Posterior cingulate gyrus (tissue), 11 donors: ENCODE results near the gene ZBTB20.

Experiments
- DNase-seq, 10 donors: peaks; one replicate each; pipeline versions ENCODE4 v3.0.0 to v3.0.0-alpha.2; 2020 to 2021; ENCODE audit warnings: mixed read lengths in 3 of 10
- intact Hi-C: fragments of 100-400 bp; cut with DNase I; formaldehyde crosslinking; loops from one replicate; pipeline ENCODE4 v1.15.1; 2023

The ZBTB20 gene

GRCh38 chr3:114803042-114803695 is 343.9 kb downstream of the ZBTB20 start:
- DNase-seq, result no peak
- intact Hi-C loops, result no loop called here

- DNase-seq, result no peak
- intact Hi-C loops, result no loop called here
These were observed 346.6 kb downstream of the ZBTB20 start for GRCh38 chr3:114800272-114801031.

- intact Hi-C loops, result no loop called here
- no peak for DNase-seq
These were observed 347.3 kb downstream of the ZBTB20 start for GRCh38 chr3:114799816-114800215.

- intact Hi-C loops, result no loop called here
These were observed 350.3 kb downstream of the ZBTB20 start for GRCh38 chr3:114796796-114797195.

GRCh38 chr3:114794894-114795630 is 352.0 kb downstream of the ZBTB20 start:
- intact Hi-C loops, result no loop called here
- no peak for DNase-seq

More at GRCh38 chr3:114796796-114797195, 350.3 kb downstream of the ZBTB20 start:
- no peak for DNase-seq

- DNase-seq, result no peak
- intact Hi-C loops, result no loop called here
These were observed 354.7 kb downstream of the ZBTB20 start for GRCh38 chr3:114792159-114792918.

DNA sequence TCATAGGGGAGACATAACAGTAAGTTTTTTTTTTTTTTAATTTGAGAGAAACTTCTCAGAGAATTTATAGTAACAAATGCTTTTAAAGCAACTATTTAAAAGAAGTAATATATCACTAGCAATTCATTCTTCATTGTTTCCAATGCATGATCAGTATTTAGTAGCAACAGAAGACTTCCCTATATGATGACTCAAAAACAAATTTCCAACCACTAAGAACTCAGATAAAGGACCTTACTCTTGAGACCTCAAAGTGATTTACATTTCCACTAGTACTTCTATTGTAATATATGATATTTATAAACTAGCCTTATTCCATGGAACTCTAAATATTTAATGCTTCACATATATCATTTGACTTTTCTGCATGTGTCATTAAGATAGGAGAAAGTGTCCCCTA is 356.3 kb downstream of the ZBTB20 start:
- no peak for DNase-seq
- intact Hi-C loops, result no loop called here

- DNase-seq, result no peak
- intact Hi-C loops, result no loop called here
These were observed 357.3 kb downstream of the ZBTB20 start for GRCh38 chr3:114789803-114790202.

DNA sequence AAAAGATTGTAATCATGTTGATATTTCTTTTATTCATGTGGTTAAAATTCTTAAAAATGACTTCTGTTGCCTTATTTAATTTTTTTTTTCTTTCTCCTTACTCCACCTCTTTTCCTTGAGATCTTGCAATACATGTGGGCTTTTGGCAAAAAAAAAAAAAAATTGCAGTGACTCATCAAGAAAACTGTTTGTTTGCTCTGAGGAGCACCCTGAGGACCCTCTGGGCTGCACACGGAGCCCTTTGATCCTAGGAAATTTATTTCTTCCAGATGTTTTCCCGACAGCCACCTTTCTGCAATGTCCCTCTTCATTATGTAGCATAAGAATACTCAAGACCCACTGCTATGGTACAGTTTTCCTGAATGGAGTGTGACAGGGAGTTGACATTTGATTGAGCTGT is 371.7 kb downstream of the ZBTB20 start:
- intact Hi-C loops, result no loop called here
- no peak for DNase-seq

GRCh38 chr3:114770874-114771273 is 376.2 kb downstream of the ZBTB20 start:
- no peak for DNase-seq
- intact Hi-C loops, result no loop called here

GRCh38 chr3:114764056-114764492 is 383.0 kb downstream of the ZBTB20 start:
- no peak for DNase-seq

DNA sequence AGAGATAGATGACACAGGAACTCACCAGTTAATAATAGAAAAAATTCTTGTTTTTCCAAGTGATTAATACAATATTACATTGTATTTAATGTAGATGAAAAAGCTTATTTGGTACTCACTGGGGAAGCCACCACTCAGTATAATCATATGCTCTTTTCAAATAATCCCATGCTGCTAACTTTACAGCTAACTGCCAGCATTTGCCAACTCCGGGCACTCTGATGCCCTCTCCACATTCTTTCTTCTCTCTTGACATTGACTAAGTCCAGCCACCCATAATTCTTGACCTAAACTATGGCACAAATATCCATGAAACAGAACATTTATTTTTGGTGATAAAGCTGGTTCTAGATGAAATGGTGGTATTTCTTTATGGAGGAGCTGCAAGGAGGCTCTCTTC is 384.9 kb downstream of the ZBTB20 start:
- intact Hi-C loops, result no loop called here
- no peak for DNase-seq

More at GRCh38 chr3:114764056-114764492, 383.0 kb downstream of the ZBTB20 start:
- intact Hi-C loops, result no loop called here

GRCh38 chr3:114760679-114761078 is 386.4 kb downstream of the ZBTB20 start:
- DNase-seq, result no peak

DNA sequence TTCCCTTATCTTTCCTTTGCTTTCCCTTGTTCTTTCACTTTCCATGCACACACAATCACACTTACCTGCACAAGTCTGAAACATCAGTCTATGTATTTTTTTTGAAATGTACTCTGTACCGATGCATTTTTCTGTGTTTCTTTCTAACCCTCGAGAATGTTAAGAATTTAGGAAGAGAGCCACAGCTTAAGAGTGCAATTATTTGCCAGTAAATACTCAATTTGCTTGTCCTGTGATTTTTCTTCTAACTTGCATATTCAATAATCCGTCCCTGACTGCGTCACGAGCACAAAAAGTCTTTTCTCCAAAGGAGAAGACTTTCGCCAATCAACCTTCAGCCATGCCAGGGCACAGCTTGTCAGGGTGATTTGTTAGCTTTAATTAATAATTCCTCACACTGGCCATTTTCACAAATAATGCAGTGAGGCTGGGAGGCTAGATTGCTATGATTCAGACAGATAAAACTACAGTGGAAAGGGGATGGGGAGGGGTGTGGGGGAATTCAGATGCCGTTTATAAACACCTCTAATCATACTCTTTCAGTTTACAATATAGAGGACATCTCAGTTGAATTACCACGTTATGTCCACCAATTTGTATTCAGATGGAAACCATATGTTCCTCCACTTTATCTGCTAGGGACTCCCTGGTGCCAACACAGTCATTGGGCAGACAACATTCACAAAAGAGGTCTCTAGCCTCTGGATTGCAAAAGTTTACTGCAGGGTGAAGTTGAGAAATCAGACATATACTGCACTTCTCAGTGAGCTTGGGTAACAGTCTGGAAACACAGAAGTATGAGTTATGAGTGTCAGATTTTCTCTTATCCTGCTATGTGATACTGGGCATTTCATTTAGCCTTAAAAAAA is 388.0 kb downstream of the ZBTB20 start:
- peak in 1 of 10 donors; percentile 11 for DNase-seq
- intact Hi-C loops, result no loop called here

More at GRCh38 chr3:114760679-114761078, 386.4 kb downstream of the ZBTB20 start:
- intact Hi-C loops, result no loop called here

DNA sequence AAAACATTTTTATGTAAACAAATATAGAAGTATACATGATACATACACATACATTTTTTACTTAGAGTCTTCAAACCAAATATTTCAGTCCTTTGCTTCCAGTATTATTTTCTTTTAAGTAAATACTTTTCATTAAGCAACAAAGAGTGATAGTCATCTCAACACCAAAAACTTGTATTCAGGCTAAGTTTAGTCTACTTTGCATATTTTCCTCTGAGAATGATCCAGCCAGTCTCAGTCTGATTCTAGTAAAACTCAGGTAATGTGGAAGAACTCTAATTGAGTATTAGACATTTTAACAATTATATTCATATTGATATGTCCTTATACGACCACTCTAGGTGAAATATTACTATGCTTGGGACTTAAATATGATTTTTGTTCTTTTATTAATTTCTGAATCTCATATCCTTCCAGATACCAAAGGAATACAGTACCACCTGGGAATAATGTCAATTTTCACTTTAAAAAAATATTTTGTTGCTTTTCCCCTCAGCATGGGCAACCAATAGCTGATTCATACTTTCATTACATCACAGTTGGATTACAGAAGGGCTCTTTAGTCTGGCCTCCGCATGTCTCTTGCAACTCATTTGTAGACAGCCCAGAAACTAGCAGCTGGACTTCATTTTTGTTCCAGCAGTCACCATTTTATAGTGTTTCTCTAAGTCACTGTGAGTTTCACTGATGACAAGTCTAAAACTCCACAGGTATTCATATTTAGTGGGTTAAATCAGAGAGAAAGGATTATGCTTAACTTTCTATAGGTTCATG is 390.4 kb downstream of the ZBTB20 start:
- DNase-seq, result no peak
- intact Hi-C loops, result no loop called here

DNA sequence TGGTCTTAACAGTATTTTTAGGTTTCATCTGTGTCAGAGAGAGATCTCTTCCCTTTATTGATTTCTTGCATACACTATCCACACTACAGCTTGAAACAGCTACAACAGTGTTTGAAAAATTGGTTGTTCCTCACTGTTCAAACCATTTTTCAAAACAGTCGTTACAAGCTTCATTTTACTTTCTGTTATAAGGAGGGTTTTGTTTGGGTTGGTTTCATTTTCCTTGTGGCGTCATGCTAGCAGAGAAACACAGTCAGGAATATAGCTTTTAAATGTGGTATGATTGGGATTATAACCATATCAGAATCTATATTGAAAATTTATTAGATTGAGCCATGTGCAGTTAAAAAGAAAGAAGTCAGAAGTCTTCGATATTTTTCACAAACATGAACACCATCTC is 400.6 kb downstream of the ZBTB20 start:
- intact Hi-C loops, result no loop called here
- DNase-seq, result no peak

DNA sequence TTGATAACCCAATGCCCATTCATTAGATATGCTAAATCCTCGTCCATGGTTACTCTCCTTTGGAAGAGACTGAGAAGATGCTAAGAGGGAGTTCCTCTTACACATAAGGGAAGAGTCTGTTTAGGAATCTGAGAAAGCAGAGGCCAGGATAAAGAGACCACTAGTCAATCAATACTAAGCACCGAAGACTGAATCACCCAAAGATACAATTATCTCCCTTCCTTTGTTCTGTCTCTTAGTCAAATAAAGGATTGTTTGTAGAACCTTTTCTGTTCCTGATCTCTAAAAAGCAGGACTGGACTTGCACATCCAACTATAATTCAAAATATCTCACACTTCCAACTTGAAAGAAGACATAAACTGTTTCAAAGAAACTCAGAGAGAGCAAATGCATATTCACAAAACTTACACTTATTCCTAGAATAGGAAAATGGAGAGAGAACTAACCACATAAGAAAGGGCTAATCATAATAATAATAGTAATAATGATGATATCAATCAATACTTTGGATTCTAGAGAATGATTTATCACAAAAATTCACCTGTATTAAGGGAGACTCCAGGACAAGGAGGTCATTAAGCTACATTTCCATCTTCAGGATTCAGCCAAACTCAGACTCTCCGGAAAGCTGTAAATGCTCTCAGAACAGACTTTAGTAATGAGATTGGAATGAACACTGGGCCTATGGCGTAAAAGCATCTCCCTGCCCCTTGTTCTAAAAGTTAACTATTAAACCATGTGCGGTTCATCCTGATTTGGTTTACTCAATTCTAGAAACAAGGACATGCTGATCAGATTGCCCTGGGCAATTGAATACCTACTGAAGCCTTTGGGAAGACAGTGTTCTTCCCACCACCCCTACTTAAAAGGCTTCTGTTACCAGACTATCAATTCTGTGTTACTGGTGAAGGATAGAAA is 401.5 kb downstream of the ZBTB20 start:
- intact Hi-C loops, result no loop called here
- DNase-seq, result no peak
